GM19395 (cell line): ENCODE results near the gene PAF1.

Experiments used
- ATAC-seq: cut with Tn5 transposase; IDR thresholded peaks from one replicate; pipeline ENCODE4 v1.9.1; 2021; ENCODE audit warnings: mild to moderate bottlenecking, moderate library complexity; ENCODE audit not compliant: unreplicated experiment

Gene PAF1

DNA sequence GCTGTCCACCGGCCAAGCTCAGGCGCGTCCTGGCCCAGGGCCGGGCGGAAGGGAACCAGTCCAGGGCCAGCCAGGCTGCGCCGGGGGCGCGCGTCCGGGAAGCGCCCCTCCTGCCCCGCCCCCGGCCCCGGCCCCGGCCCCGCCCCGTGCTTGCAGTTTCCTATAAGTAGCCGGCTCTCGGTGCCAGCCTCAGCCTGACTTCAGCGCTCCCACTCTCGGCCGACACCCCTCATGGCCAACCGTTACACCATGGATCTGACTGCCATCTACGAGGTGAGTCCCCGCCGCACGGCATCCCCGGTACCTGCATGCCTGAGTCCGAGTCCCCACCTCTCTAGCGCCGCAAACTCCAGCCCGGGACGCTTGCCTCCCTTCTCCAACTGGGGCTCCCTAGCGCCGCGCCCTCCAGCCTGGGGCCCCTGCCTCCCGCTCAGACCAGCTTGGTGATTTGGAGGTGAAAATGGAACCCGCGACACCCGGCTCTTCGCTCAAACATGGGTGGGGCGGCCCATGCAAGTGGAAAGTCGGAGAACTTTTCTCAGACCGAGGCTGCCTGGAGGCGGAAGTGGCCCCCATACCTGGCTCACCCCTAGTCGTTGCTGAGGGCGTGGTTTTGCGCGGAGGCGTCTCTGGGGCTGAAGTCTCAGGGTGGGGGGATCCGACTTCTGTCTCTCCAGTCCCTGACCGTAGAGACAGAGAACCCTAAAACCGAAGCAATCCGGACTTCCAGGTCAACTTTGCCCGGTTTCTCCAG is 15.9 kb upstream of the PAF1 start, which contains the start of gene ZFP36:
ZFP36 (plus strand) TSS at position 192 of the 754 bp plus-strand sequence; CDS start at position 250, 58 bp downstream.
- no peak for ATAC-seq

DNA sequence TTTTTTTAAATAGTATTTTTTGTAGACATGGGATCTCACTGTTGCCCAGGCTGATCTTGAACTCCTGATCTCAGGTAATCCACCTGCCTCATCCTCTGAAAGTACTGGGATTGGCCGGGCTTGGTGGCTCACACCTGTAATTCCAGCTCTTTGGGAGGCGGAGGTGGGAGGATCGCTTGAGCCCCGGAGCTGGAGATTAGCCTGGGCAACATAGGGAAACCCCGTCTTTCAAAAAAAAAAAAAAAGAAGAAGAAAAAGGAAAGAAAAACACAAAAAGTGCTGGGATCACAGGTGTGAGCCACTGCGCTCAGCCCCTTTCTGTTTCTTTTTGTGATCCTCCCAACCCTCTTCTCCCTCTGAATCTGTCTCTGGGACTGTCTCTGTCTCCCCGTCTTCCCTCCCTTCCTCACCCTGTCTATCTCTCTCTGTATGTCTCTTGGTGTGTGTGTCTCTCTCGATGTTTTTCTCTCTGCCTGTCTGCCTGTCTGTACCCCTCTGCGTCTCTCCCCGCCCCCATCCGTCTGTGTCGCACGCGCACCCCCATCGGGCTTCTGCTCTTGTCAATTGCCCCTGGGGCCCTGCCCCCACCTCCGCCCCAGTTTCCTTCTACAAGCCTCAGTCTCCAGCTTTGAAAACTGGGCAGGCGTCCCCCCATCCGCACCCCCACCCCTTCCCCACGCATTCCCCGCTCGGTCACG is 15.2 kb upstream of the PAF1 start:
- no peak for ATAC-seq

GRCh38 chr19:39405261-39405957 is 14.5 kb upstream of the PAF1 start:
- no peak for ATAC-seq

DNA sequence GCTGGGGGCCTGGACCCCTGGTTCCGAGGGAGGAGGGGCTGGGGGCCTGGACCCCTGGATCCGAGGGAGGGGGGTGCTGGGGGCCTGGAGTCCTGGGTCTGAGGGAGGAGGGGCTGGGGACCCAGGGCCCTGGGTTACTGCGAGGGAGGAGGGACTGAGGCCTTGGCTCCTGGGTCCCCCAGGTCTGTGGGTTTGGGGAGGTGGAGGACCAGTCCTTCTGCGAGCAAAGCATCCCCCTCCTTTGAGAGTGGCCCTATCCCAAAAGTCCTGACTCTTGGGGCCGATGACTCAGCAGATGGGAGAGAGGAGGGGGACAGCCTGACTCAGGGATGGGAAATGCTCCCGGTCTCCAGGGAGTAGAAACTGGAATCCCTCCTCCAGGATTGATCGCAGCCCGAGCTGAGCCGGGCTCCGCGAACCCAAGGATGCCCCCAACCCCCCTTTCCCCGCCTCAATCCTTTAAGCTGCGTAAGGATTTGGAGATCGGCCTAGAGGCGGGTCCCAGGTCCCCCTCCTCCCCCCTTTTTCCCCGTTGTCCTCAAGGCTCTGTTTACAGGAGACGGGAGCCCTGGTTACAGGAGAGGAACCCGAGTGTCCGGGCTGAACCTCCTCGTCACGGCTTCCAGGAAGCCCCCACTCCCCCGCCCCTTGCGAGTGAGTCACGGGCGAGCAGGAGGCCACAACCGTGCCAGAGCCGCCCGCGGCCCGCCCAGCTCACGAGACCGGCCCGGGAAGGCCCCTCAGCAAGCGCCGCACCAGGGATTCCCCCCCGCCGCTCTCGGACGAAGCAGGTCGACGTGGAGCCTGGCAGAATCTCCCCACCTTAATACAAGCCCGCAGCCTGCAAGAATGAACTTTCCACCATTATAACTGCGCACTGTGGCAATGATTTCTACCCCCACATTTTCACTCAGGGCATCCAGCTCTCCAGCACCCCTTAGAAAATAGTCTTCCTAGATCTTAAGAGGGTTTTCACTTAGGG is 12.7 kb upstream of the PAF1 start:
- ATAC-seq, result peak; percentile 25

DNA sequence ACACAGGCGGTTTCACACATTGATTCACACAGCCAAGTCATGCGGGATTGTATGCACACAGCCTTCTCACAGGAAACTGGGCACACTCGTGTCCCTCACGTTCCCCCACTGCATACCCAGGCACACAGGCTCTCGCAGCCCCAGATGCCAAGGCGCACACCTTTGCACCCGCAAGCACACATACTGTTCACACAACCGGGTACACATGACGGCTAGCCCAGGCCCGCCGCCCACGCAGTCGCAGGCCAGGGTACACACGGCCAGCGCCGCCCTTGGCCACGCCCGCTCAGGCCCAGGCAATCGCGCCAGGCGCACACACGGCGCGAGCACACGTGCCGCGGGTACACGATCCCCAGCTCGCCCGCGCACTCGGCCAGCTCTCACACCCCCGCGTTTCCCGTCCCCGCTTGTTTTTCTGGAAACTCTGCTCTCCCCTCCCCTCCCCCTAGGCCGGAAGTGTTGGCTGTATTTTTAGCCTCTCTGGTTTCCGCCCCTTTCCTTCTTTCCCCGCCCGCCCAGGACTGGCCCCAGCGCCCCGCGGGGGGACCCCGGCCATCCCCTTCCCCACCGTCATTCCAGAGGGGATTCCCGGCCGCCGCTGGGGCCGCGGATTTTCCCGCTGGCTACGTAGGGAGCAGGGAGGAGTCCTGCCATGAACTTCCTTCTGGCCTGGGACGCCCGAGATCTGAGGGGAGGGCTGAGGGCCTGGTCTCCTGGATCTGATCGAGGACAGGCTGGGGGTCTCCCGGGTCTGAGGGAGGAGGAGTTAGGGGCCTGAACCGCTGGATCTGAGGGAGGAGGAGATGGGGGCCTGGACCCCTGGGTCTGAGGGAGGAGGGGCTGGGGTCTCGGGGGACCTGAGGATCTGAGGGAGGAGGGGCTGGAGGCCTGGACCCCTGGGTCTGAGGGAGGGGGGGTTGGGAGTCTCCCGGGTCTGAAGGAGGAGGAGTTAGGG is 11.7 kb upstream of the PAF1 start:
- ATAC-seq, result no peak

- ATAC-seq, result no peak
Observed at GRCh38 chr19:39401549-39402345, 10.8 kb upstream of the PAF1 start.

- no peak for ATAC-seq
Observed at GRCh38 chr19:39401070-39401548, 10.2 kb upstream of the PAF1 start.

DNA sequence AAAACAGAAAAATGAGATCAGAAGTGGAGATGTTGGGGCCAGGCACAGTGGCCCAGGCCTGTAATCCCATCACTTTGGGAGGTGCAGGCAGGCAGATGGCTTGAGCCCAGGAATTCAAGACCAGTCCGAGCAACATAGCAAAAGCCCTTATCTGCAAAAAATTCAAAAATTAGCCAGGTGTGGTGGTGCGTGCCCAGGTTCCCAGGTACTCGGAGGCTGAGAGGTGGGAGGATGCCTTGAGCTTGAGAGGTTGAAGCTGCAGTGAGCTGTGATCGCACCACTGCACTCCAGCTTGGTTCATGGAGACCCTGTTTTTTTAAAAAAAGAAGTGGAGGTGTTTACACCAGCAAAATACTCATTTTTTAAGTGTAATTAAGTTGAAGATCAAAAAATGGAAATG is 9.2 kb upstream of the PAF1 start:
- ATAC-seq, result no peak

DNA sequence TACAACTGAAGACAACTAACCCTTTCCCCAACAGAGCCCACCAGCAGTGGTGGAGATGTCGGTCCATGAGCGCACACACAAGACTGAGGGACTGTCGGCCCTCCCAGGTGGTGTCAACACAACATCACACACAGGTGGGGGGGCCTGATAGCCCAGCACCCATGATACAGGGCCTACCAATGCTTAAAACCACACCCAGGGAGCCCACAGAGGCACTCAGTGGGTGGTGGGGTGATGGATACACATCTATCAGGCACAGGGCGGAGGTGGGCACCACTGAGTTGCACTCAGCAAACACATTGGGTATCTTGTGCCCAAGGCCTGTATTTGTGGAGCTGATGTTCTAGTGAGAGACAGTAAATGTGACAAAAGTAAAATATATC is 8.8 kb upstream of the PAF1 start:
- no peak for ATAC-seq

DNA sequence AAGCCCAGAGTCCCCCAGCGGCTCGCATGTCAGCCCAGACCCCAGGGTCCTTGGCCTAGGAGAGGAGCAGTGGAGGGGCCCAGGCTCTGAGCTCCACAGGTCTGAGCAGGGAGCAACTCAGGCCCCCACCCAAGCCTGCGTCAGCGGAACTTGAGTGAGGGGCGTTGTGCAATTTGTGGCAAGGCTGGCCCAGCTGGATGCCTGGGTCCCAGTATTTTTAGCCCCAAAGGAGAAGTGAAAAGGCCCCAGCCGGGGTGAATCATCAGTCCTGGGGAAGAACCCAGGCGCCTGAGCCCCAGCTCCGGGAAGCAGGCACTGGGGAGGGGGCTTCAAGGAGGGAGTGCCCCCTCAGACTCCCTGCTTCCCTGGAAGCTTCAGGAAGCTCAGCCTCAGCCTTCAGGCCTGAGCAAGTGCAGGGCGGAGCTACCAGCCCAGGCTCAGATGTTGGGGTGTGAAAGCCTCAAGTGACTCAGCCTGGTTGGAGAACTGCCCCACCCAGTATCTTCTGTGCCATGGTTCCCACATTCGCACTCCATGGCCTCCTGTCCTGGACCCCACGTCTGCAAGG is 7.5 kb upstream of the PAF1 start:
- no peak for ATAC-seq

DNA sequence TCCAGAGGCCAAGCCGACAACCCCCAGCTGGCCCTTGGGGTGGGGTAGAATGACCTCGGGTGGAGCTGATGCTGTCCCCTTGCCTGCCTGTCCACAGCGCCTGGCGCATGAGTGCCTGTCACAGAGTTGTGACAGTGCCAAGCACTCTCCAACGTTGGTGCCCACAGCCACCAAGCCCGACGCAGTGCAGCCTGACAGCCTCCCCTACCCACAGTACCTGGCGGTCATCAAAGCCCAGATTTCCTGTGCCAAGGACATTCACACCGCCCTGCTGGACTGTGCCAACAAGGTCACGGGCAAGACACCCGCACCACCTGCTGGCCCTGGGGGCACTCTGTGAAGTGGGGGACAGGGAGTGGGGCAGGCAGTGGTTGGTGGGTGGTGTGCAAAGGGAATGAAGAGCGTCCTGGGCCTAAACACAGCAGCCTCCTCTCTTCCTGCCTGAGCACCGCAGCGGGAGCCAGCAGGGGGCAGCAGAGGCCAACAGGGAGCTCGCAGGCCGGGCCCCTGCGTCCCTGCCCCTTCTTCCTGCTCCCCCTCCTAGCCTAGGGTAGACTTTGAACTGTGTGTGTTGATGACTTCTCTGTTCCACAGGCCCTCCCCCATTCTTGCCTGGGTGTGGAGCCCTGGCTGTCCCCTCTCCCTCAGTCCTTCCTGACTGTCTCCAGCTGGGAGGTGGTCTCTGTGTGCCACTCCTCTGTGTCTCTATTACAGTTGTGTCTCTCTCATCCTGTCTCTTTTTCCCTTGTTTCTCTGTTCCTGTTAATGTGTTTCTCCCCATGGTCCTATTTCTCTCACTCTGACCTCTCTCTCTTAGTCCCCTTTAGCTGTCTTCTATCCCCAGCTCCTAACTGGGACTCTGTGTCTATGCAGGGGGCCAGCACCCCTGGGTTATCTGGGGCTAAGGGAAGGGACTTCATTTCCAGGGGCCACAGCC is 6.7 kb upstream of the PAF1 start:
- ATAC-seq, result no peak

DNA sequence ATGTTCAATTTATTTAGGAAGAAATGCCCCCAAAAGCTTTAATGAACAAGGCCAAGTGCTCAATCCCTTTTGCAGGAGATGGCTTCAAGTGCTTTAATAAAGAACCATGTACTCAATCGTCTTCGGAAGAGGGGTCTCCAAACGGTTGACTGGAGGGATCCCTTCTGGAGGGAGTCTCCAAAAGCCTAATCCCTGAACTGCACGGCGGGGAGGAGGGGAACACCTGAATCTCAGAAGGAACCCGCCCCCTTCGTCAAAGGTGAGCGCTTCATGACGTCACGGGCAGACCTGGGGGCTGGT is 505 bp downstream of the PAF1 start:
- no peak for ATAC-seq

GRCh38 chr19:39389631-39390414 is 1.1 kb downstream of the PAF1 start:
- ATAC-seq, result no peak

GRCh38 chr19:39388657-39389056 is 2.2 kb downstream of the PAF1 start:
- ATAC-seq, result no peak

DNA sequence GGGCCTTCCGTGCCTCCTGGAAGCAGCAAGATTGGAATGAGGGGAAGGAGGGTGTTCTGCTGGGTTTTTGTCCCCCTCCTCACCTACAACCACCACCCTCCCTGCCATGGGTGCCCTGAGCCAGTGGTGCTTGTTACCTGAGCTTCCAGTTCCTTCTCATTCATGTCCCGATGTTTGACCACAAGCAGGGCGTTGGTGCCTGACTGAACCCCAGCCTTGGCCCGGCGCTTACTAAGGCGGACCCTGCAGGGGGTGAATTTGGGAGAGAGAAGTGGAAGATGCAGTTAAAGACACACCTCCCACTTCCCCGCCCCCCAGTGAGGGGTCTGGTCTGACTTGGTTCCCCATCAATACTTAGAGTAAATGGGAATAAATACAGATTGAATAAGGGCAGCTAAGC is 4.3 kb downstream of the PAF1 start:
- no peak for ATAC-seq

- no peak for ATAC-seq
Observed at GRCh38 chr19:39385629-39386411, 5.1 kb downstream of the PAF1 start.
